Bone marrow (tissue), 2 donors: ENCODE measurements around the gene ASAP3.
"Not testable (repeated sequence)": the region's sequence is repeated elsewhere in the genome, so short reads cannot be mapped to it uniquely, and the experiment has no call there.

Experiments
- DNase-seq, 2 donors: peaks; one replicate each; lab custom pipeline; 2025; lab: John Stamatoyannopoulos, UW

The ASAP3 gene

DNA sequence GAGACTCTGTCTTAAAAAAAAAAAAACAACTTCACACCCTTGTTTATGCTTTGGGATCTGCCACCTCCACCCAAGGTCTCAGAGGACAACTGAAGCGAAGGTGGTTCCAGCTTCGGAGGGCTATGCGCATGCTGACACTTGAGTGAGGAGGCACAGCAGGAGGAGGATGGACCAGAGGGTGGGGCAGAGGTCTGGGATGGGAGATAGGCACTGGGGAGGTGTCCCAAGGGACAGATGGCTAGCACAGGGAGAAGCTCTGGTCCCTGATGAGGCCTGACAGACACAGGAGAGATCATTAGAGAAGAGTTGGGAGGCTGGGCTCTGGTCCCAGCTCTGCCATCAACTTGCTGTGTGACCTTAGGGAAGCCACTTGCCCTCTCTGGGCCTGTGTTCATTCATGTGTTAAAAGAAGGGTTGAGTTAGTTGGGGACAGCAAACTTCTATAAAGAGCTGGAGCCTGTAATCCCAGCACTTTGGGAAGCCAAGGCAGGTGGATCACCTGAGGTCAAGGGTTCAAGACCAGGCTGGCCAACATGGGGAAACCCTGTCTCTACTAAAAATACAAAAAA, 30.2 kb upstream of the ASAP3 start:
- no peak for DNase-seq

DNA sequence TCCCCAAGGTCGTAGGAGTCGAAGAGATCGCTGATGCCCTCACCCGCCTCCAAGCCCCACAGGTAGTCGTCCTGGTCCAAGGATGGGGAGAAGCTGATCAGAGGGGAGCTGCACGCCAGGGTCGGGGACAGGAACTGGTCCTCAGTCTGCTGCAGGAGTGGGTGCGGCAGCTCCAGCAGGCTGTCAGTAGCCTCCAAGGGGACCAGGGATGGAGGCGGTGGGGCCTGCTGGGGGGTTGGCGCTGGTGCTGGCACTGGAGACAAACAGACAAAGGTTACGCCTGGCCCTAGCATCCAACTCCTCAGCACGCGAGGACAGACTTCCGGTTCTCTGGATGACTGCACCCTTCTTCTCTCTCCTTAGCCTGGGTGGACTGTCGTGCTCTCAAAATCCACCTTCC, 25.9 kb upstream of the ASAP3 start:
- DNase-seq = no peak

DNA sequence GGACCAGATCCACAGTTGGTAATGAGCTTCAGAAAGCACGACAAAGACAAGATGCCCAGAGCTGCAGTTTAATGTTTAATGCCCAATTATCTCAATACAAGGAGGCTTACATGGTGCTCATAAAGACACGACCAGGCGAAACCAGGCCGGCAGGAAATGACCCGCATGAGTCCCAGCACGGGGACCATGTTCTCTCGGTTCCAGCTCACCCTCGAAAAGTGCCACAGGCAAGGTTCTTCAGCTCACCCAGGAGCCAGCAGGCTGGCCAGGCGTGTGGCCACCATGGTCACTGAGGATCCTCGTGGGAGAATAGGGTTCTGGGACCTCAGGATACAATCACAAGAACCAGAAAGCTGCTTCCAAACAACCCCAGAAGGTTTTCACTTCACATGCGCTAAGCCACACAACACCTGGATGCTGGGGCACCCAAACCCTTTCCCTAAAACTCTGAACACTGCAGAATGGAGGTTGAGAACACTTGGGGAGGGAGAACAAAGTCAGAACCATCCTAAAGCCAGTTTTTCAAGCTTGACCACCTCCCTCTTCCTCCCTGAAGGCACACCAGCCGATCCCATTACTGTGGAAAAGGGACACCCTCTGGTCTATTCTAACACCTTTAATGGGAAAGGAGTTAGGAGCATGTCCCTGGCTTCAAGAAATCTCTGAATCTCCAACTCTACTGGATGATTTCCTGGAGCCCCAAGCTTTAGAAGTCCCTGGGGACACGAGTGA, 22.6 kb upstream of the ASAP3 start:
- no peak for DNase-seq

DNA sequence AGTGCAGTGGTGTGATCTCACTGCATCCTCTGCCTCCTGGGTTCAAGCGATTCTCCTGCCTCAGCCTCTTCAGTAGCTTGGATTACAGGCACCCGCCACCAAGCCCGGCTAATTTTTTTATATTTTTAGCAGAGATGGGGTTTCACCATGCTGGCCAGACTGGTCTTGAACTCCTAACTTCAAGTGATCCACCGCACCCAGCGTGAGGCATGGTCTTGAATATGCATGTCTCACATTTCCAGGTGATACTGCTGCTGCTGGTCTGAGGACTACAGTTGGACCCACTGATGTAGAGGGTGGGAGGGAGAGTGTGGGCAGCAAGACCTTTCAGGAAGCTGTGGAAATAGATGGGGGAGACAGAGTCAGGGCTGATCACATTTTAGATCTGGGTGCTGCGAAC, 21.9 kb upstream of the ASAP3 start:
- no peak for DNase-seq

DNA sequence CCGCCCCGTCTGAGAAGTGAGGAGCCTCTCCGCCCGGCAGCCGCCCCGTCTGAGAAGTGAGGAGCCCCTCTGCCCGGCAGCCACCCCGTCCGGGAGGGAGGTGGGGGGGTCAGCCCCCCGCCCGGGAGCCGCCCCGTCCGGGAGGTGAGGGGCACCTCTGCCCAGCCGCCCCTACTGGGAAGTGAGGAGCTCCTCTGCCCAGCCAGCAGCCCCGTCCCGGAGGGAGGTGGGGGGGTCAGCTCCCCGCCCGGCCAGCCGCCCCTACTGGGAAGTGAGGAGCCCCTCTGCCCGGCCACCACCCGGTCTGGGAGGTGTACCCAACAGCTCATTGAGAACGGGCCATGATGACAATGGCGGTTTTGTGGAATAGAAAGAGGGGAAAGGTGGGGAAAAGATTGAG, 20.2 kb upstream of the ASAP3 start:
- DNase-seq = not testable (repeated sequence)

DNA sequence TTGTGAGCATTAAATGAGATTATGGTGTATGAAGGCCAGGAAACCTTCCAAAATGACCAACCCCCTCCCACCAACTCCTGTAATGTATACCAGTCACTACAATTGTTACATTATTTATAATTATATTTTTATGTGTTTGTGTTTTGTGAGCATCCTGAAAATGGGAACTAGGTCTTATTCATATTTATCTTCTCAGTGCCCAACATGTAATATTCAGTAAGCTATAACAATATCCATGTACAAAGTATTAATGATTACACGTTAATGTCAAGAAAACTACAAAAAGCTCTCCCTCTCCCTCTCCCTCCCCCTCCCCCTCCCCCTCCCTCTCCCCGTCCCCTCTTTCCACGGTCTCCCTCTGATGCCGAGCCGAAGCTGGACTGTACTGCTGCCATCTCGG, 19.0 kb upstream of the ASAP3 start:
- no peak for DNase-seq

DNA sequence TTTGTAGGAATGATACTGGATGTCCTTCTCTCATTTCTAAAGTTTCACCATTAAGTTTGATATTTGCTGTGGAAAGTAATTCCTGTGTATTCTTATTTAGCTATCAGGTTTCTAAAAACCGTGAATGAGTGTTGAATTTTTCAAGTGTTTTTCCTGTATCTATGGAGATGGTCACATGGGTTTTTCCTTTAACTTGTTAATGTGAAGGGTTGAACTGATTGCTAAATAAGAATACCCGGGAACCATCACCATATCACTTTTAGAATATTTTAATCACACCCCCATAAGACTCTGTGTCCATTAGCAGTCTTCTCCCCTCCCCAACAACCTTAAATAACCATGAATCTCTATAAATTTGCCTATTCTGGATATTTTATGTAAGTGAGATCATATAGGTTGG, 16.5 kb upstream of the ASAP3 start:
- no peak for DNase-seq

DNA sequence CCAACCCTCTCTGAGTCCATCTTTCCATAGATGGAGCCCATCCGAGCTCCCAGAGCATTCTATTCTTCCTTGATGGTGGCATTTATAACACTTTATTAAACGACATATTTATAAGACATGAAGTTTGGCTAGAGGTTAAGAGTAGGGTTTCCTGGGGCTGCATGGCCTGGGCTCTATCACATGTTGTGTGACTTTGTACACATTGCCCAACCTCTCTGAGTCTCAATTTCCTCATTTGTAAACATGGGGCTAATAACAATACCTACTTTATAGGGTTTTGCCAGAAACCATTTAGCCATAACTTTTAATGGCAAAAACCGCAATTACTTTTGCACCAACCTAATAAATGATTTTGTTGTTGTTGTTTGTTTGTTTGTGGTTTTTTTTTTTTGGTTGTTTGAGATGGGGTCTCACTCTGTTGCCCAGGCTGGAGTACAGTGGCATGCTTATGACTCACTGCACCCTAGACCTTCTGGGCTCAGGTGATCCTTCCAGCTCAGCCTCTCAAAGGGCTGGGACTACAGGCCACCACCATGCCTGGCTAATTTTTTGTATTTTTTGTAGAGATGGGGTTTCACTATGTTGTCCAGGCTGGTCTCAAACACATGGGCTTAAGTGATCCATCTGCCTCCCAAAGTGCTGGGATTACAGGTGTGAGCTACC, 13.9 kb upstream of the ASAP3 start:
- DNase-seq = no peak

DNA sequence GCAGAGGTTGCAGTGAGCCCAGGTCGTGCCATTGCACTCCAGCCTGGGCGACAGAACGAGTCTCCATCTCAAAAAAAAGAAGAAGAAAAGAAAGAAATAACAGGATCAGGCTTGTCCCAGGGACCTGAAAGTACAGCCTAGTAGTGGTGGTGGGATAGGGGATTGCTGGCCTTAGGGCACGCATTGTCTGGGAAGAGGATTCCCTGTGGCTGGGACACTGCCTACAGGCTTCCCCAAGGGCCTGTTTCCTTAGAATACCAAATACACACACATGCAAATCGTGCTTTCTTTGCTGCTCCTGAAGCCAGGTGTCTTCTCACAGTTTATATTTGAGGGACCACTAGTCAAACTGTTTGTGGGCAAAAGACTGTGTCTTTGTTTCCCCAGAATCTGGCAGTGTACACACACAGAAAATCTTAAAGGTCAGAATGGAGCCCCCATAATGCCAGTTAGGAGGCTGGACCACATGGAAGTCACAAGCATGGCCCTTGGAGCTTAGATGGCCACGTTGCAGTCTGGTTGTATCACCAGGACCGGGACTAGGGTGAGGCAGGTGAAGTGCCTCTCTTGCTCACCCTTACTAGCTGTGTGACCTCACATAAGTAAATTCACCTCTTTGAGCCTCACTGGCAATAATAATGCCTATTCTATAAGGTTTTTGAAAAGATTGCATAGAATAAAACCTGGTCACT, 12.7 kb upstream of the ASAP3 start:
- DNase-seq = no peak

DNA sequence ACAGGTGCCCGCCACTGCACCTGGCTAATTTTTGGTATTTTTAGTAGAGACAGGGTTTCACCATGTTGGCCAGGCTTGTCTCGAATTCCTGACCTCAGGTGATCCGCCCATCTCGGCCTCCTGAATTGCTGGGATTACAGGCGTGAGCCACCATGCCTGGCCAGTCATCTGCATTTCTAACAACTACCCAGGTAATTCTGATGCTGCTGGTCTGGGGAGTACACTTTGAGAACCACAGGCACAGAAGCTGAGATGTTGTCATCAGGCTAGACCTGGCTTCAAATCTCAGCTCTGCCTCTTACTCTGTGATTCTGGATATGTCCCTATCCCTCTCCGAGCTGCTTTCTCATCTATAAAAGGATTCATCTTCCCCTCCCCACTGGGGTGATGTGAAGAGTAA, 10.9 kb upstream of the ASAP3 start:
- not testable (repeated sequence) for DNase-seq

DNA sequence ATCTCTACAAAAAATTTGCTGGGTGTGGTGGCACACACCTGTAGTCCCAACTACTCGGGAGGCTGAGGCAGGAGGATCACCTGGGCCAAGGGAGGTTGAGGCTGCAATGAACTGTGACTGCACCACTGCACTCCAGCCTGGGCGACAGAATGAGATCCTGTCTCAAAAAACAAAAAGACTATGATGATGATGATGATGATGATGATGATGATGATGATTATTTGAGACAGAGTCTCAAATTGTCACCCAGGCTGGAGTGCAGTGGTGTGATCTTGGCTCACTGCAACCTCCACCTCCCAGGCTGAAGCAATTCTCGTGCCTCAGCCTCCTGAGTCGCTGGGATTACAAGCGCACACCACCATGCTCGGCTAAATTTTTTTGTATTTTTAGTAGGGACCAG, 8.8 kb upstream of the ASAP3 start:
- not testable (repeated sequence) for DNase-seq

DNA sequence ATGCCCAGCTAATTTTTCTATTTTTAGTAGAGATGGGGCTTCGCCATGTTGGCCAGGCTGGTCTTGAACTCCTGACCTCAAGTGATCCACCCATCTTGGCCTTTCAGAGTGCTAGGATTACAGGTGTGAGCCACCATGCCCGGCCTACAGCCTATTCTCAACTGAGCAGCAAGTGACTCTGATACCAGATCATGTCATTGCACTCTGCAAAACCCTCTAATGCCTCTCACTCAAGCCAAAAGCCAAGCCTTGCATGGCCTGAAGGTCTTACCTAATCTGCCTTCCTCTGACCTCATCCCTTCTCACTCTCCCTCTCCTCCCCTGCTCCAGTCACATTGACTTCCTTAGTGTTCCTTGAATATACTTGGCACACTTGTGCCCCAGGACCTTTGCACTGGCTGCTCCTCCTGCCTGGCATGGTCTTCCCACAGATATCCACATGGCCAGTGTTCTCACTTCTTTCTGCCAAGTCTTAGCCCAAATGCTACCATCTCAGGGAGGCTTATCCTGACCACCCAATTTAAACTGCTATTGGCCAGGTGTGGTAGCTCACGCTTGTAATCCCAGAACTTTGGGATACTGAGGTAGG, 8.2 kb upstream of the ASAP3 start:
- DNase-seq = no peak

DNA sequence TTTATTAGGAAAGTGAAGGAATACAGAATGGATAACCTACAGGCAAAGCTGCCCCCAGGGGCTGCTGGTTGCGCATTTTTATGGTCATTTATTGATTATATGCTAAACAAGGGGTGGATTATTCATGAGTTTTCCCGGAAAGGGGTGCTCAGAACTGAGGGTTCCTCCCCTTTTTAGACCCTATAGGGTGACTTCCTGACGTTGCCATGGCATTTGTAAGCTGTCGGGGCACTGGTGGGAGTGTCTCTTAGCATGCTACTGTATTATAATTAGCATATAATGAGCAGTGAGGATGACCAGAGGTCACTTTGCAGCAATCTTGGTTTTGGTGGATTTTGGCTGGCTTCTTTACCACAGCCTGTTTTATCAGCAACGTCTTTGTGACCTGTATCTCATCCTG, 5.9 kb upstream of the ASAP3 start:
- no peak for DNase-seq

DNA sequence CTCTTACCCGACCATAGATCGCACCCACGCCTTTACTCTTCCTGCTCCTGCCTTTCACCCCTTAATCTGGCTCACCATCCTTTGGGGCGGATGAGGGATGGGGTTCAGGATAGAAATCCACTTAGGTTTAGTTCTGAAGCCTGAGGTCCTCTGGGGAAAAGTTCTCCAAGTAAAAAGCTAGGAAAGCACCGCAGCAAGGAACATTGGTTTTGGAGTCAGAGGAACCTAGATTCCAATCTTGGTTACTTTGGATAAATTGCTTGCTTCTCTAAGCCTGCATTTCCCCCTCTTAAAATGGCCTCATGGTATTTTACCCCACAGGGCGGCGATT, 988 bp upstream of the ASAP3 start:
- DNase-seq = no peak

DNA sequence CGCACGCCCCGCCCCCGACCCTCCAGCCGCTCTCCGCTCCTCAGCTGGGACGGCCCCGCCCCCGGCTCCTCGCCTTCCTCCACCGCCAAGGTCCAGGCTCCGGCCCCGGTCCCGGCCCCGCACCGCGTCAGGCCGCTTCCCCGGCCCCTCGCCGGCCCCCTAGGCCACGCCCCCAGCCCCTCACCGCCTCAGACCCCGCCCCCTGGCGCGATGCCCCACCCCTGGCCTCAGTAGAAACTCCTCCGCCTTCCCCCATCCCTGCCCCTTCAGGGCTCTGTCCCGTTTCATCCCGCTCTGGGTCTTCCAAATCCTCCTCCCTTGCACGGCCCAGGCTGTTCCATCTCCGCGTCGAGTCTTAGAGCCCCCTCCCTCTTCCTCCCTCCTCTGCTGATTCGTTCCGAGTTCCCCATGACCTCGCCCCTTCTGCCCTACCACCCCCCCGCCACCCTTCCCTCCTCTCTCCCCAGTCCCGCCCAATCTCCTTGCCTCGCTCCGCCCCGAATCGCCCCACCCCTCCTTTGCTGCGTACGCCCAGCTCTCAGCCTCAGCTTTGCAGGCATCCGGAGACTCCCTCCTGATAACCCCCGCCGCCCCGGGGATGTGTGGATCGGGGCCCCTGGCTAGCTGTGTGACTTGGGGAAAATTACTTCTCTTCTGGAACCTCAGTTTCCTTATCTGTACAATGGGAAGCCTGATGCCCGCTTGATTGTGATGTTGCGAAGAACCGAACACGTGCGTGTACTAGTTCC, 448 bp upstream of the ASAP3 start:
- DNase-seq = peak in 1 of 2 donors; percentile 63

DNA sequence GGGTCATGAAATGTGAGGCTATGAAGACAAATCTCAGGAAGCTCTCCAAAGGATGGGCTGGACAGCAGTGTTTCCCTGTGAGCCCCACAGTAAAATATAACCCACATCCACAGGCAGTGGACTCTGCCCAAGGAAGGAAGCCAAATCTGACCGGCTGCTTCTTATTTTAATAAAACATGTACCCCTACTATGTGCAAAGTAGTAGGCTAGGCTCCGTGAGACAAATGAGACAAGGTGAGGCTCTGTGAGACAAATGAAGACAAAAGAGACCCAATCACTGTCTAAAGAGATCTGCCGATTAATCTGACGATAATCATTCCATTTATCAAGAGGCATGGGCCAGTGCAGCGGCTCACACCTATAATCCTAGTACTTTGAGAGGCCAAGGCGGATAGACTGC, 2.1 kb downstream of the ASAP3 start:
- DNase-seq = no peak

DNA sequence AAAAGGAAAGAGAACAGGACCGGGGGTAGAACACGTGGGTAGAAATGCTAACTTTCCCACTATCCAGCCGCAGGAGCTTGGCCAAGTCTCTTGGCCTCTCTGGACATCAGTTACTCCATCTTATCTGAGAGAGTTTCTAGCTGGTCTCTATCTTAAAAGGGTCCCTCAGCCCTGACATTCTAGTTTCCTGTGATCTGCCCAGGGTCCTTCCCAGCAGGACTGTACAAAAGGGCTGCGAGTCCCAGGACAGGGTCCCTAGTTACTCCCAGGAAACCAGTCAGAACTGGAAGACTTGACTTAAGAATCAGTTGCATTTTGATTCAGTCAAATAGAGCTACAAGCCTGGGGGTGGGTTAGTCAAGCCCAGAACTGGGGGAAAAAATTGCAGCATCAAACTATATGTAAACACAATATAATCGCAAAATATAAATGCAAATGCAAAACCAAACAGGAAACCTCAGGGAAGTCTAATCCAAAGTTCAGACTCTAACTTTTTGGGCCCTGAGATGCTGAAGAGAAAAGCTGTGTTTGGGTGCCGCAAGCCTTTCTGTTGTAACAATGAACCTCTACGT, 2.9 kb downstream of the ASAP3 start:
- DNase-seq = no peak

DNA sequence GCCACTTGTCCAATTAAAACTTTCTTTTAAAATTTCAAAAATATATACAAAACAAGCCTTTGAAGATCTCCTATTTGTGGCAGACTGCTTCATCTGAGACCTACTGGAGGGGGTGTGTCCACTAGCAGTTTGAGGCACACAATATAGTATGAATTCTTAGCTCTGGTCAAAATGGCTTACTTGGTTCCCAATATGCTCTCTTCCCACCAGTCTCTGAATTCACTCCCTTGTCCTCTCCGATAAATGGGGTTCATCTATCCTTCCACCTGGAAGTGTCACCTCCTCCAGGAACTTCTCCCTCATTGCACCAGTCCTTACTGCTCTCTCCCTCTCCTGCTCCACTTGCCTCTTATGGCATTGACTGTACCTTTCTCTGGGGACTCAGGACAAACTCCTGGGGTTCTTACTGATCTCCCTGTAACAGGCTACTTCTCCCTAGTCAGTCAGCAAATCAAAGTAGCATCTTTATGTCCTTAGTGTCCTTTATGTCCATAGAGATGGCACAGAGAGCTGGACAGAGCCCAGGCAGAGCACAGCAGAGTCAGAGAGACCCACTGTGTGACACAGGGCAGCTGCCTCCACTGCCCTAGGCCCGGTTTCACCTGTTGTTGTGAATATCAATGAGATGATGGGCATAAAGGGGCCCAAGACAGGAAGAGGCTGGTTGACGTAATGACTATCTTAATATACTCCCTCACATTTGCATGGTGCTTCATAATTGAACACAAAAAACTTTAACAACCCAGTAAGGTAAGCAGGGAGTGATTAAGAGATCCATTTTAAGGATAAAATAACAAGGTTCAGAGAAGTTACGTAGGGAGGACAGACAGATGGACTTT, 3.6 kb downstream of the ASAP3 start:
- DNase-seq = no peak

DNA sequence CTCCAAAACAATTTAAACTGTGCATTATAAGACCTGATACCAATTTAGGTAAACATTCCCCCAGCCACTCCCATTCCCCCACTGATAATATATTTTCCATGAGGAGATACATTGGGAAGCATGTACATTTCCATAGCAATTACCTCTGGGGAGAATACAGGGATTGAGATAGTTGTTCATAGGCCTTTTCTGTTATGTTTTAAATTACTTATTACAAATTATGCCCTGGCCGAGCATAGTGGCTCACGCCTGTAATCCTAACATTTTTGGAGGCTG, 4.4 kb downstream of the ASAP3 start:
- DNase-seq = no peak

DNA sequence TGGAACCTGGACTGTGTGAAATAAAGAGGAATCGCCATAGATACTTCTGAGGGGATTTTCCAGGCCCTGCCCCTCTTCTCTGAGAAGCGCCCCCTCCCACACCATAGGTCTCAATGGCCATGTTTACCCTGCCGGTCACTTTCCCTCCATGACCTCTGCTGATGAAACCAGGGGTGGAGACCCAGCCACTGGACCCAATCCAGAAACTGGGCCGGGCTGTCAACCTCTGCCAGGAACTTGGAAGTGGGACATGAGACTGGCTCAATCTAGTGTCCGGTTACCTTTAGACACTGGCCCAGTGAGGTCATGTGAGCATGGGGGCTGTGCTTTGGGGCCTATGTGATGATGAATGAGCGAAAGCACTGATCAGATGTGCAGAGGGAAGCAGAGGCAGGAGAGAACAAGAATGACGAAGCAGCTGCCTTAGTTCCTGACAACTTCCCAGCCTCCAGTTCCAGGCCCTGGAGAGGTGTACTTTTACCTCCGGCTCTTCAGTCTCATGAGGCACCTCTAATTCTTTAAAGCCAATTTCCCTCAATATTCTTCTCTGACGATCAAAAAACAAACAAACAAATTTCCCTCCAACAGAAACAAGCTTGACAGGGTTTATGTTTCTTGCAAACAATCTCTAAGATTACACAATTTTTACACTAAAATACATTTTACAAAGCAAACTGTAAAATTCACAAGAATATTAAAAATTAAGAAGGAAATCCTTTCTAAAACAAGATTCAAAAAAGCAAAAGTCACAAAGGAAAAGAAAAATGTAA, 4.9 kb downstream of the ASAP3 start:
- DNase-seq = no peak
